ENCODE results near the gene SMARCAD1.
"Not testable (repeated sequence)": the region's sequence is repeated elsewhere in the genome, so short reads cannot be mapped to it uniquely, and the experiment has no call there.

SMARCAD1 gene

DNA sequence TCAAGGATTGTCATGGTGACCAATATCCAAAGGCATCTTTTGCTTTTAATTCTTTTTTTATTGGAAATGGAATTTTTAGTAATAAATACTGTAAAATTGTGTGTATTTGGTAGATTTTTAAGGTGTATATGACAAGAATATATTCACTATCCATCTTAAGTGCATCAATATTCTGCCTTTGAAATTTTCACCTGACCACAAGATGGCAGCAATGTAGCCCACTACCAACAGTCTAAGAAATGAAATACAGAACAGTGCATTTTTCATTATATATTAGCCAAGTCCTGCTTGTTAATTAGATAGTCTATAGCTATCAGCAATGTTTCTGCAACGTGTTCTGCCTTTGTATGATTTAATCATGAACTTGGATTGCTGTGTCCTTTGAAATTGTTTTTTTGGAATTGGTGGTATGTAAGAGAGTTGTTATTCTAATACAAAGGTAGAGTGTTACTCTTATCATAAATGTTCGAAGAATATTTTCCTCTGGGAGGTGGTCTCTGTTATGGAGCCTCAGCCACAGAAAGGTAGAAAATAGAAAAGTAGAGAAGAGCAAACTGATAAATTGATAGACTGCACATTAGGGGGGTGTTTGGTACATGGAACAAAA, 96.8 kb downstream of the SMARCAD1 start:
- DNase-seq: peak in 1 of 2 experiments; percentile 15

DNA sequence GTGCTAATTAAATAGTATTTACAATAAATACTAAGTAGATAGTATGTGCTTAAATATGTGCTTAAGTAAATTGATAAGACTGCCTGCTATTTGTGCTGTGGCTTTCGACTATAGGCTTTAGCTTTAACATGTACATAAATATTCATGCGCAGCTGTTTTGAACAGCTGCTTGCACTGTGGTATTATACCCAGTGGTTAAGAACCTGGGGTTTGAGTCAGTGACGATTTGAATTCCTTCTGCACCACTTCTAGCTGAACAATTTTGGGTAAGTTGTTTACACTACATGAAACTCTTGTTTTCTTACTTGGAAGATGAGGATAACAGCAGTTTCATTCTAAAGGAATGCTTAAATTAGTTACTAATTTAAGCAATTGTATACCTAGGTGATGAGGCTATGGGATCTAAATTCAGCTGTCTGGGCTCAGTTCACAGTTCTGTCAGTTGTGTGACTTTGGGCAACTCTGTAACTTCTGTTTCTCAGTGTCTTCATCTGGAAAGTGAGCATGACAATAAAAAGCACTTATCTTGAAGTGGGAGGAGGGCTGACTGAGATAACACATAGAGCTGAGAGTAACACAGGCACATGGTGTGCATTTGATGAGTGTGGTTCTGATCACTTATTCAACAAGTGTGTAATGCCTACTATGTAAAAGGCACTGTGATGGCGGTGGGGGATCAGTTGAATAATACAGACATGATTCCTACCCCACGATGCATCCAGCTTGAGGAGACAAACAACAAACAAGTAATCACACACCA, 98.0 kb downstream of the SMARCAD1 start:
- DNase-seq: peak; percentile 27 to 65

DNA sequence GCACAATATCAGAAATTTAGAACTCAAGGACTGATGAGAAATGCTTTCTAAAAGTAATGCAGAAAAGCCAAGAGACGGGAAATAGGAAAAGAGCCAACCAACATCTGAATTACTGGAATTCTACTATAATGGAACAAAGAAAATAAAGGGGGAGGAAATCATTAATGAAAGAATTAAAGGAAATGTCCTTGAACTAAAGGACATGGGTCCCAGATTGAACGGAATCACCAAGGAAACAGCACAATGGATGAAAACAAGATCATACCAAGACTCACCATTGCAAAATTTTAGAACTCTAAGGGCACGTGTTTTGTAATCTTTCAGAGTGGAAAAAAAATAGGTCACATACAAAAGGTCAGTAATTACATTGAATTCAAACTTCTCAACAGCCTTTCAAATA, 99.0 kb downstream of the SMARCAD1 start:
- no peak for DNase-seq

DNA sequence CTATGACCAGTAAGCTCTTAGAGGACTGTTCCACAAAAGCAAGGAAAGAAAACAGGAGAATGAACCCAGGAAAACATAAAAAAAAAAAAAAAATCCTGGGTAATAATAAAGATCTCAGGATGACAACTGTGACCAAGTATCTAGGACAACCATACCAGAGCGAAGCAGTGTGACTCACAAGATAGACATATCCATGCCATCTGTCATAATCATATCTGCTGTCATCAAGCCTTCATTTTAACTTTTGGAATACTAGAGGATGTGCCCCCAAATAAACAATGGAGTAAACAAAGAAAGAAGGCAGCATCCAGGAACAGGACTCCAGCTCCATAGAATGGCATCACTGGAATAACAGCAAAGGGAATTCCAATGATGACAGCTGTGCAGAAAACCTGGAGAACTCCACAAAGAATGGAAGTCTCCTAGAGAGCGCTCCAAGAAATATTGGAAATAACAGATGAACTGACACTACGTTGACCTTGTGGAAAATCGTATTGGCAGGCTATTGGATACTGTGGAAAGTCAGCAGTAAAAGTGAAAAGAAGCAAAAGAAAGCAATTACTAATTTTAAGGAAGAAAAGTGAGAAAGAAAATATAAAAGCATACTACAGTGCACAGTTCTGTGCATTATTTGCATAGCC, 99.7 kb downstream of the SMARCAD1 start:
- no peak for DNase-seq

DNA sequence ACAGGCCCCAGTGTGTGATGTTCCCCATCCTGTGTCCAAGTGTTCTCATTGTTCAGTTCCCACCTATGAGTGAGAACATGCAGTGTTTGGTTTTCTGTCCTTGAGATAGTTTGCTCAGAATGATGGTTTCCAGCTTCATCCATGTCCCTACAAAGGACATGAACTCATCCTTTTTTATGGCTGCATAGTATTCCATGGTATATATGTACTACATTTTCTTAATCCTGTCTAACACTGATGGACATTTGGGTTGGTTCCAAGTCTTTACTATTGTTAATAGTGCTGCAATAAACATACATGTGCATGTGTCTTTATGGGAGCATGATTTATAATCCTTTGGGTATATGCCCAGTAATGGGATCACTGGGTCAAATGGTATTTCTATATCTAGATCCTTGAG, 112.3 kb downstream of the SMARCAD1 start:
- not testable (repeated sequence) for DNase-seq

DNA sequence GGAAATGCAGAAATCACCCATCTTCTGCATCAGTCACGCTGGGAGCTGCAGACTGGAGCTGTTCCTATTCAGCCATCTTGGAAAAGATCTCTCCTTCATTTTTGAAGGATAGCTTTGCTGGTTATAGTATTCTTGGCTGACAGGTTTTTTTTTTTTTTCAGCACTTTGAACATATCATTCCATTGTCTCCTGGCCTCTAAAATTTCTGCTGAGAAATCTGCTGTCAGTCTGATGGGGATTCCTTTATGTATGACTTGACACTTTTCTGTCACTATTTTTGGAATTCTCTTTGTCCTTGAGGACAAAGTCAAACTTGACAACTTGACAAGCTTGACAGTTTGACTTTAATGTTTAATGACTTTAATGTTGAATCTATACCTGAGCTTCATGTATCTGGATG, 118.2 kb downstream of the SMARCAD1 start:
- no peak for DNase-seq

DNA sequence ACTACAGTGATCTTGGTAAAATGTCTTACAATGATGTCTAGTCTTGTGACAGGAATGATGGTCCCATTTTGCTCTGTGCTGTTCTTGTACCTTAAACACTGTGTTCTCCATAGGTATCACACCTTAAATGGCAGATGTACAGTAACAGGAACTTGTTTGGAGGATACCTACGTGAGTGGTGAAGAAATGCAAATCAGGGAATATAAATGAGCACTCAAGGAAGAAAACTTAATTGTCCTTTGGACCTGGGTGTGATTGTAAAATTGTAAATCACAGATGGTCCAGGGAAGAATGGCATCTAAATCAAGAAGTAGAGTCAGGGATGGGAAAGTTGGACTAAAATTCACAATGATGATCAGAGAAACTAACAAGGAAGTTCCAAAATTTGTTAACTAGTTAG, 122.3 kb downstream of the SMARCAD1 start:
- no peak for DNase-seq

DNA sequence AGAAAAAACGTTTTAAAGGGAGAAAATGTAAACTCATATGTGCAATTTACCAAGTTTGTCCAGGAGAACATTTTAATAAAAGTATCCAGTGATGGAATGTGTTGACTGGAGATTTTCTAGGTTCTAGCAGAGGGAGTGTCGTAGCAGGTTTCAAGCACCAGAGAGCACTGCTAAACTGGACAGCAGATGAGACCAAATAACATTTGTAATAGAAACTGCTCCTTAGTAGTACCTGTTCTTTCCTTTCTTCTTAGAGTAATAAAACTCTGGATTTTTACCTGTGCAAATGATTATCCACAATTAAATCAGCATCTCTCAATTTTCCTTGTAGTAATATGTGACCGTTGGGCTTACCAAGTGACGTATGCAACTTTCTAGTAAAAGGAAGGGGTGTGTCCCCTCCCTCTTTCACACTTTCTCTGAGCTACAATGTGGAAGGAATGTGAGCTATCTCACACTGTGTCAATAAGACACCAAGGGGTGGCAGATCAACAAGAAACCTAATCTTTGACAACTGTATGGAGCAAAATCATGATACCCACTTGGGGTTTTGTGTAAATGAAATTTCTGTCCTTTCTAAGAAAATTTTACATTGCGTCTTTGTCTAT, 125.4 kb downstream of the SMARCAD1 start:
- DNase-seq: no peak

DNA sequence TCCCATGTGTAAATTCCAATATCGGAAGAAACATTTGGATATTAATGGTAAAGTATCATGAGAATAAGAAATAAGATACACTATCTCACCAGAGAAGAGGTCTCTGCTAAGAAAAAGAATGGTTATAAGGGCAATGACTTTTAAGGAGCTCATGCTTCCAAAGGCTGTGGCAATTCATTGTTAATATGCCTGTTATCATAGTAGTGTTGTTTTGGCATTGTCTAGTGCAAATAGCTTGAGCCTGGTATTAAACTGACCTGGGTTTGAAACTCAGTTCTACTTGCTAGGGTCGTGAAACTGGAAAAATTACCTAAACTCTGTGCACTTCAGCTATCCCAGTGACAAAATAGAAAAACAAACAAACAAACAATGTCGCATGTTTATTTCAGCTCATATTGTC, 126.2 kb downstream of the SMARCAD1 start:
- no peak for DNase-seq

DNA sequence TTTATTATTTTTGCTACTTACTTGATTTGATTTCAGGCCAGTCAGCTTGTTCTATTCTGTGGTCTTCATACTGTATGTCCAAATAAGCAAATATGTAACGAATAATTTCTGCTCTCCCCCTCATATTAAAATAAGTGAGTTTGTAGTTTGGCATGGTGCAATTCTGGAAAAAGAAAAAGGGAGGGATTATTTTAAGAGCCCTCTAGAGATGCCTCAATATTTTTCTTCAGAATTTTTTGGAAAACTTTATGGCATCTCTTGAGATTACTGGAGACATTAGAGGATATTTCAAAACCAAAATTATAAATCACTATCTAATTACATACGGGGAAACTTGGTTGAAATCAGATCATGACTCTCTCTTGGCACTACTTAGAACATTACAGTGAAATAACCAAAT, 126.8 kb downstream of the SMARCAD1 start:
- no peak for DNase-seq

DNA sequence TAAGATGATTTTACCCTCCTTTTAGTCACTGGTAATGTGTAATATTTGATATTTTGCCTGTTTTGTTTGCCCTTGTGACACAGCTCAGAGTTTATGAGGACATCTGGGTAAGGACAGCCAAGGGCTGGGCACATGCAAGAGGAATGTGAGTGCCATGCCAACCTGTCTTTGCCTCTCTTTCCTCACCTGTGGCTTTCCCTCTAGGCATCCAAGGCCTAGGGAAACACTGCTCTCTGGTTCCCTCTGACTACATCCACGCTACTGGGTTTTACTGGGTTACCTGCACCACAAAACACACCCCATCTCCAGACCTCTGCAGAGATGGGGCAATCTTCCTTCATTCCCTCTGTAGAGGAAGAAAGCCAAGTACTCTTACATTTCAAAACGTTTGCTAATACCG, 127.3 kb downstream of the SMARCAD1 start:
- no peak for DNase-seq

DNA sequence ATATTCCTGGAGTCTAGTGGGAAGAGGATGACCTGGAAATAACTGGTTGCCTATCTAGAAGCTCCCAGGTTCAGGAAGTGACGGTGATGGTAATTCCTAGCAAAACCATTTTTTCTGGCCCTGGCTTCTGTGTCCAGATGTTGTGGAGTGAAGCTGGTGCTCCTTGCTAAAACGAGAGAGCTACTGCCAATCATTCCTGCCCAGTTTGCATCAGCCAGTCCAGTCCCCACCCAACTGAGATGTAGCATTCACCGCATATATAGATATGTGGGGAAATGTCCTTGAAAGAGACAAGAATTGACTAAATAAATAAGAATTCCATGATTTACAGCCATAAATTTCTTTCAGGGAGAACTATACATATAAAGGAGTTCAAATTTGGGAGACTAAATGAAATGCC, 128.6 kb downstream of the SMARCAD1 start:
- DNase-seq: no peak

DNA sequence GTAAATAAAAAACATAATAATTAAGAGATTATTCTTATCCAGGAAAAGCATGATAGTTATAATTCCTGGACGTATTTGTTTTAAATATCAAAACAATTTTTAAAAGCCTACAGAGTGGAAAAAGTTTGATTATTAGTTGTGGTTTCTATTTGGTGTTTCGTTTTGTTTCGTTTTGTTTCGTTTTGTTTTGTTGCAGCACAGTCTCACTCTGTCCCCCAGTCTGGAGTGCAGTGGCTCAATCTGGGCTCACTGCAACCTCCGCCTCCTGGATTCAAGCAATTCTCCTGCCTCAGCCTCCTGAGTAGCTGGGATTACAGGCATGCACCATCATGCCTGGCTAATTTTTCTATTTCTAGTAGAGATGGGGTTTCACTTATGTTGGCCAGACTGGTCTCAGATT, 129.1 kb downstream of the SMARCAD1 start:
- not testable (repeated sequence) for DNase-seq

DNA sequence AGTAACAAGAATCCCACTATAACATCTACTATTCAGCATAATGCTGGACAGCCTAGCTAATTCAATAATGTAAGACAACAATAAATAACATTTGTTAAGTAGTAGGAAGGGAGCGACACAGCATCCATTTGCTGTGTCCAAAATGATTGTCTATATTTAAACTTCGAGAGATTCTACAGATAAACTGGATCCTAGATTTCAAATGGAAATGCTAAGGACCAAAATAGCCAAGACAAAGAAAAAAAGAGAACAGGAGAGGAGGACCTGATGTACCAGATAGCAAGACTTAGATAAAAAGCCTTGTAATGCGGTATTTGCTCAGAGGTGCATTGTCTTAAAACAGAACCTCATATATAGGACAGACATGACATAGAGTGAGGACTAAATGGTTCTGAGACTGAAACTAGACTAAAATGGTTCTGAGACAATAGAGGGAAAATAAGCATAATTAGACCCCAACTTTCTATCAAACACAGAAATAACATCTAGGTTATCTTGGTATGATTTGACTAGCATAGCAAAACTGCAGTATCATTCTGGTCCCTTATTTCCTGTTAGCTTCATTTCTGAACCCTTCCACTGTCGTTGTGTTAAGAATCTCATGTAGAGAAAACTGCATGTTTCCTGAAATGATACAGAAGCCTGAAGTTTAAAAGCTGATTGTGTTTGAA, 131.2 kb downstream of the SMARCAD1 start:
- DNase-seq: no peak

DNA sequence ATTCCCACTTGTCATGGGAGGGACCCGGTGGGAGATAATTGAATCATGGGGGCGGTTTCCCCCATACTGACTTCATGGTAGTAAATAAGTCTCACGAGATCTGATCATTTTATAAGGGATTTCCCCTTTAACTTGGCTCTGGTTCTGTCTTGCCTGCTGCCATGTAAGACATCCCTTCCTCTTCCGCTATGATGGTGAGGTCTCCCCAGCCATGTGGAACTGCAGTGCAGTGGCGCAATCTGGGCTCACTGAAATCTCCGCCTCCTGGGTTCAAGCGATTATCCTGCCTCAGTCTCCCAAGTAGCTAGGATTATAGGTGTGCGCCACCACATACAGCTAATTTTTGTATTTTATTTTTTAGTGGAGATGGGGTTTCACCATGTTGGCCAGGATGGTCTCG, 132.1 kb downstream of the SMARCAD1 start:
- no peak for DNase-seq
